ENCODE results near the gene TBC1D21.
A peak's percentile ranks its signal among the peaks of the same experiment; 100 is the strongest.

TBC1D21 gene

GRCh38 chr15:73891328-73892315 lies 18.3 kb downstream of the TBC1D21 start:
- no peak for DNase-seq

DNA sequence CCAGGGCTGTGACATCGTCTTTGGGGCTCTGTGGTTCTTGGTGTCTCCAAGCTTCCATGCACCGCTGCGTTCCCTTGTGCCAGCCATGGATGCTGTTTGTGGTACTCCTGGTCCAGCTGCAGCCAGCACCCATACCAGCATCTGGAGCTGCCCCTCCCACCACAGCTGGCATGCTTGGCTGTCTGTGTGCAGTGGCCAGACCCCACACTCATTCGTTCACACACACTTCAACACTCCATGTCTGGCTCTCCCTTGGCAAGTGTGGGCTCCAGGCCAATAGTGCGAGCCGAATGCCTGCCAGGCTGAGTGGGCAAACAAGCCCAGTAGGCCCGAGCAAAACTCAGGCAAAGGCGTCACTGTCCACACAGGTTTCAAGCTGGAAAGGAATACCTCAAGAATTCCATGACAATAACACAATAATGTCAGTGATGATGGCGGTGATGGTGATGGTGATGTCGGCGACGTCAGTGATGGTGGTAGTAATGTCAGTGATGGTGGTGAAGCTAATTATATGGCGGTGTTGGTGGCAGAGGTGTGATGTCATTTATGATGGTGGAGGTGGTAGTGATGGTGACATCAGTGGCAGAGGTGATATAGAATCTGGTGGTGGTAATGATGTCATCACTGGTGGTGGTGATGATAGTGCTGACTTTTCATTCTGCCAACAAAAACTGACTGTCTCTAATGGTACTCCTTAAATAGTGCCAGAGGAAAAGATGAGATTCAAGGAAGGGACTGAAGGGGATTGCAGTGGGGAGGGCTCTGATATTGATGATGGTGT lies 19.3 kb downstream of the TBC1D21 start:
- no peak for DNase-seq

DNA sequence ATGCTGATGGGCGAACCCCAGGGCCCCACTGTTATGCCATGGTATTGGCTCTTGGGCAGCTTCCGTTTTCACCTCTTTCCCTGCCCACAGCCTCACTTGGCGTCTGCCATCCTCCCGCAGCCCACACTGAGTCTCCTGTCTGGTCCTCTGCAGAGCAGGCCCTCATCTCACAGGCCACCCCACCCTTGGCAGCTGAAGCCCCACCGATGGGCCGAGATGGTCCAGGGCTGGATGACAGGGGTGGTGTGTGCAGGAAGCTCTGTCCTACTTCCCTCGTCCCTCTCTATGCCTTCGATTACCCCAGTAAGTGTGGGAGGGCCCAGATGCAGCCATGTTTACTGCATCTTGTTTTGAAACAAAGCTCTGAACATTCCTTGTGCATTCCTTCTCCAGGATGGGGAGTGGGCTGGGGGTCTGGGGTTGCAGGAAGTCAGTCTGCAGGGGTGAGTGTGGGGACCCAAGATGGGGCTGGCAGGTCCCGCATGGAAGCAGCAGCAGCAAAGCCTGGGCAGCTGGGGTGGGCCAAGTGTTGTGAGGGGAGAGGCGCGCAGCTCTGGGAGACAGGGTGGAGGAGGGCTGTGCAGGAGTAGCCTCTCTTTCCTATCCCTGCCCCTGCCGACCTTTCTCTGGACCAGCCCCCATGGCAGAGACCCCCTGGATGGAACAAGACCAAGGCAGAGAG lies 20.9 kb downstream of the TBC1D21 start:
- no peak for DNase-seq

GRCh38 chr15:73897441-73898261 lies 24.3 kb downstream of the TBC1D21 start:
- DNase-seq, result peak; percentile 61 to 74

DNA sequence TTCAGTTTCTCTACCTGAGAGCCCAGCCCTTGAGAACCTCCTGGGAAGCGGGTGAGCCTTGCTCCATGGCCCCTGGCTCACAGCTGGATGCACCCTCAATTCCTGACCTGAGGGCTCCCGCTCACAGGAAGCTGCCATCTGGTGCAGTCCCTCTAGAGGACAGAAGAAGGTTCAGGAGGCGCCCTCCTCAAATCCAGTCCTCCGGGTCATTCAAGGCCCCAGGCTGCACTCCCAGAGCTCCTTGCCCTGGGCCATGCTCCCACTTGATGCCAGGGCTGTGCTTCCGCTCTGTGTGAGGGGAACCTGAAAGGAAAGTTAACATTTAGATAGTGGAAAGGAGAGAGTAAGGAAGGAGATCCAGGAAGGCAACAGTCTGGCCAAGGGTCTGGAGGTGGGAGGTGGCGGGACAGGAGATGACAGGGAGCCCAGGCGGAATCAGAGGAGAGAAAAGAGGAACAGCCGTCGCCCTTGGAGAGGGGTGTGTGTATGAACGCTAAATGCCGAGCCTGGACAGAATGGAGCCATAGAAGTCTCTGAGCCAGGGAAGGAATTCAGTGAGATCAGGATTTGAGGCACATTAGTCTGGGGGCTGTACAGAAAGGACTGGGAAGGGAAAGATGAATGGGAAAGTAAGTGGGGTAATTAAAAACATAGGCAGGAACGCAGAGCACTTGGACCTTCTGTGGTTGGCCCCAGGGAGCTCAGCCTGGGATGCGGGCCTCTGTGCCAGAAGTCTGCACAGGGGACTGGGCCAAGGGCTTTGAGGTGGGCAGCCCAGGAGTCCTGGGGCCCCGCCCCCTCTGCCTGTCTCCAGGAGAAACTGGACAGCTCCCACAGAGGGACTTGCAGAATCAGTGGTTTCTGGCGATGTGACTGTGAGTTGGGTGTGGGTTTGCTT lies 26.1 kb downstream of the TBC1D21 start:
- no peak for DNase-seq

DNA sequence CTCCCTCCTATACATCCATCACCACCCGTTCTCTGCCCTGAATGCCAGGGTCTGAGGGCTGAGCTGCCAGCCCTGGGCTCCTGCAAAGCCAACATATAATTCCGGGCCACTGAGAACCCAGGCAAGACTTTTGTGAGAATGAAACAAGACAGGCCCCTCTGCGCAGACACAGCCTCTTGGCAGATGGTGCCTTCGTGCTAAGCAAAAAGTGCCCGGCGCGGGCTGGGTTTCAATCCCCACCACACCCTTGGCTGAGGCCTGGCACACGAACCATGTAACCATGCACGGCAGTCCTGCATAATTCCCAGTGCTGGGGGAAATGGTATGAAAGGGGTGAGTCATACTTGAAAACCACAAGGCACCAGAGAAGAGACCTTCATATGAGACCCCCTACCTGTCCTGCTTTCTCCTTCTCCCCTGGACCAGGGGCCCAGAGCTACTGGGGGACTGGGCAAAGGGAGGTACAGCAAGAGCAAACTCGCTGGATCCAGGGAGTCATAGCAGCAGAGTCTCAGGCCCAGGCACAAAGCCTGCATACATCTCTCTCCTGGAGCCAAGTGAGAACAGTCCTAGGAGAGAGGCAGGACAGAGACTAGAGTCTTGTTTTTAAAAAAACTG lies 26.8 kb downstream of the TBC1D21 start:
- no peak for DNase-seq

GRCh38 chr15:73901126-73901810 lies 27.9 kb downstream of the TBC1D21 start:
- DNase-seq, result no peak

- no peak for DNase-seq
Measured at GRCh38 chr15:73902121-73903020, 29.0 kb downstream of the TBC1D21 start.

DNA sequence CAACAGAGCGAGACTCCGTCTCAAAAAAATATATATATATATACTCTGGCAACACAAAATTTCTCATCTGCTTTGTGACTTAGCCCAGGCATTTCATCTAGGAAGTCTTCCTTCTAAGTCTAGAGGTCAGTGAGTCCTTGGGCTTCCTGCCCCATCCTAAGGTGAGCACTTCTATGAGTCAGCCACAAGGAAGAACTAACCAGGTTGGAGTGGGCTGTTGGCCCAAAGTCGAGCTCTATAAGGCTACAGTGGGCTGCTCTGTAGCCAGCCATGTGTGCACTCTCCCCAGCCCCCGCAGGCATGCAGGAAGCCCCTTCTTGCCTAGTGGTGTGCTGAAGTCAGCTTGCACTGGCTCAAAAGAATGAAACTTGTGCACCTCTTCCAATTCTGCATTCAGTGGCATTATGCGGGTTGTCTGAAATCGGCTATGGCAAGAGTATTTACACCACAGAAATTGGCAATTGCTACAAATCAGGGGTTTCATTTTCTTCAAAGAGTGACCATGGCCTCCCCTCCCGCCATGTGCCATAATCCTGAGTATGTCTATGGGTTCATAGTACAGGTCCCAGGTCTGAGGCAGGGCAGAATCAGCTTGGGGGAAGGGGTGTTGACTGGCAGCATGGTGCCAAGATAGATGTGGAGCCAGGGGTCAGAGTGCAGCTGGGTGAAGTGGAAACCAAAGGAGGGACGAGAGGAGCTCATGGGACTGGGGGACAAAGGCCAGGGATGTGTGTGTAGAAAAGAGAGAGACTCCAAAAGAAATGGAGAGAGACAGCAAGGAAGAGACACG lies 30.9 kb downstream of the TBC1D21 start:
- no peak for DNase-seq

DNA sequence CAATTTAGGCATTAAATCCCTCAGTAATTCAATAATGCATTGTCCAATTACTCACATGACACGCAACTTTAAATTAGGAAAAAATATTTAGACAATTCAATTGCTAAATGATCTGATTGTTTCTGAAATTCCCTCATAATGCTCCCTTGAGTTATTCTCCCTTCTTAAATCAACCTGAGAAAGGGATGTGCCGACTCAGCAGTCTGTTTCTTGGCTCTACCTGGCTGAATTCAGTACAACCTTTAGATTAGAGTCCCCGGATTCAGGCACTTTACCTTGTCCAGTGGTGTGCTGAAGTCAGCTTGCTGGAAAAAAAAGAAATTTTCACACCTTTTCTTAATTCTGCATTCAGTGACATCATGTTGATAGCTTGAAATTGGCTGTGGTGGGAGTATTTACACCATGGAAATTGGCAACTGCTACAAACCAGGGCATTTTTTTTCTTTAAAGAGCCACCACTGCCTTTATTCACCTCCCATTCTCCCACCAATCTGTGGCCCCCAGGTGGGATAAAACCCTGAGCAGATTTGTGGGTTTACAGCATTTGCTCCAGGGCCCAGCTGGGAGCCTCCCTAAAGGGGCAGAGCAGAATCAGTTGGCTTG lies 32.0 kb downstream of the TBC1D21 start:
- no peak for DNase-seq

DNA sequence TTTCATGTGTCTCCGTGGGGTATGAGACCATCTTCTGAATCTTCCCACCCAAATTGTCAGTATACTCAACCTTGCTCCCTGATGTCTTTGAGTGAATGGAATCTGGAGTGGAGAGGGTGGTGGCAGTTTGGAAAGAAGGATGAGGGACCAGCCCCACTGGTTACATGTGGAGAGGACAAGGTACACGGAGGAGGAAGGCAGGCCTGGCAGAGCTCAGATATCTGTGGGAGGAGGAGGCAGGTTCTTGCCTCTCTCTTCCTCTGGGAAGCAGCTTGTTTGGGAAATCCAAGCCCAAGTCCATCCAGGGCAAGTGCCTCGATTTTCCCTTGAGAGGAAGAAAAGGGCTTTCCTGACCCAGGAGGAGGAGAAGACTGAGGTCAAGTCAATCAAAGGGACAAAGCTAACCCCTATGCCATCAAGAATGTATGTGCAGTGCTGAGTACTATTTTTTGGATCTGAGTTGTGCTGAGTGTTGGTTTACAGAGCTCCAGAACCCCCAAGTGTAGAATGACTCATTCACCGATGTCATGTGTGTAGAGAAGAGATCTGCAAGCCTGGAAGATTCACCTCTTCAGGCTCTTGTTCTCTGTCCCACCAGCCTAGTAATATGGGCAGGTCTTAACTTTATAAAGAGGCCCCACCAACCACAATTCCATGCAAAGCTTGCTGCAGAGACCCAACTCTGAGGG lies 33.1 kb downstream of the TBC1D21 start:
- no peak for DNase-seq

DNA sequence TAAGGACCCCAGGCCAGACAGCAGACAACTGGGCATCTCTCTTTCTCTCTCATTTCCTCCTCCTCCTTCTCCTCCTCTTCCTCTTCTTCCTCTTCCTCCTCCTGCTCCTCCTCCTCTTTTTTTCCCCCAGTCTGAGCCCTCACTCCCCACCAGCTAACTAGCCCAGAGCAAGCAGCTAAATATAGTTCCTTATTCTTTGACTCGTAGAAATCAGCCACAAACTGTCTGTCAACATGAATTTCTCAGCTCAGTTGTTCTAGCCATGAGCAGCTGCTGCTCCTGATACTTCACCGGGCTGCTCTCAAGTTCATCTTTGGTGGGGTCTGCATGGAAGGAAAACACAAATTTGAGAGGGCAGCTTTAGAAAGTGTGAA lies 33.7 kb downstream of the TBC1D21 start:
- no peak for DNase-seq

GRCh38 chr15:73908030-73908821 lies 34.9 kb downstream of the TBC1D21 start:
- peak; percentile 84 to 87 for DNase-seq

DNA sequence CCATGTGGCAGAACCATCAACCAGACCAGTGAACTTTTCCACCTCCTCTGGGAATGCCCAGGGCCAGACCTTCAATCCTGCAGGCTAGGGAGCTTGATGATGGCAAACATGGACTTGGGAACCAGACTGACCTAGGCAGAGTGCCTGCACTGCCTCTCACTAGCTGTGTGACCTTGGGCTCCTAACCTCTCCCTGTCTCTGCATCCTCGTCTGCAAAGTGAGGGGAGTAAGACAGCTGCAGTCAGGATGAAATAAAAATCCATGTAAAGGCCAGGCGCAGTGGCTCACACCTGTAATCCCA lies 35.4 kb downstream of the TBC1D21 start:
- DNase-seq, result no peak

DNA sequence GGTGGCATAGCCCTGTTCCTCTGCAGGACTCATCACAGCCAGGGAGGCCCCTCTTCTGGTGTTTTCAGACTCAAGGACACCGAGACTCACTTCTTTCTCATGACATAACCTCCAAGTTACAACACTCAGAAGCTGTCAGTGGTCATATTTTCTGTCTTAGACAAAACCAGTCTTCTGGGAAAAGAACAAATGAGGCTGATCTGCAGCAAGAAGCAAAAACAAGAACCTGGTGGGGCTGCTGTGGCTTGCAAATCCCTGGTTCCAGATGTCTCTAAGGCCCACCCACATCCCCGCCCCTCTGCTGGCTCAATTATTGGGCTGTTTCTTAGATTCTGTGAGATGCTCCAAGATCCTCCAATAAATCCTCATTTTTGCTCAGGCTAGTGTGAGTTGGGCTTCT lies 36.3 kb downstream of the TBC1D21 start:
- DNase-seq, result no peak

GRCh38 chr15:73910522-73911303 lies 37.3 kb downstream of the TBC1D21 start:
- no peak for DNase-seq

All from activated CD4-positive, alpha-beta T cell treated with anti-CD3 and anti-CD28 coated beads, Interleukin-2, amount 50 U/mL, for 48 hours (primary cell).